Activated CD4-positive, alpha-beta memory T cell treated with anti-CD3 and anti-CD28 coated beads, Interleukin-2, amount 10 ng/mL, durations not matched to agents 7 days and 5 days (primary cell): ENCODE measurements around the gene POU6F1. TPM values are rescaled to one million over a fixed set of nuclear protein-coding genes. Genes with fewer than 3 reads are reported as not detected.
"Not testable (repeated sequence)": the region's sequence is repeated elsewhere in the genome, so short reads cannot be mapped to it uniquely, and the experiment has no call there.

Experiments
- CTCF ChIA-PET: fragments of 350-600 bp; sonication (Branson Sonifier 250); formaldehyde crosslinking; loops from one replicate; lab custom pipeline; 2021; ENCODE audit warnings: antibody characterized with exemption, inconsistent platforms; lab: Charles Lee
- POLR2A ChIA-PET: fragments of 350-600 bp; sonication (Branson Sonifier 250); formaldehyde crosslinking; loops from one replicate; lab custom pipeline; 2021; ENCODE audit warnings: antibody characterized with exemption; lab: Charles Lee
- DNase-seq: peaks from one replicate; pipeline ENCODE4 v3.0.0-alpha.2; 2020
- H3K27ac Mint-ChIP-seq: one replicate; pipeline ENCODE4 v1.8.0; 2021; ENCODE audit warnings: mild to moderate bottlenecking, mixed read lengths
- H3K27me3 Mint-ChIP-seq: one replicate; pipeline ENCODE4 v1.8.0; 2021; ENCODE audit warnings: mixed read lengths
- H3K36me3 Mint-ChIP-seq: one replicate; pipeline ENCODE4 v1.8.0; 2021; ENCODE audit warnings: low read depth, mixed read lengths
- H3K4me1 Mint-ChIP-seq: one replicate; pipeline ENCODE4 v1.8.0; 2021; ENCODE audit warnings: mixed read lengths
- H3K4me3 Mint-ChIP-seq: one replicate; pipeline ENCODE4 v1.8.0; 2021; ENCODE audit warnings: mild to moderate bottlenecking, mixed read lengths
- H3K9me3 Mint-ChIP-seq: one replicate; pipeline ENCODE4 v1.8.0; 2021; ENCODE audit warnings: mixed read lengths
- total RNA-seq, 2 experiments: library from RNA; stranded (reverse); gene quantifications; one replicate each; pipeline ENCODE4 v1.2.3, GENCODE V29; 2021

Gene POU6F1
- total RNA-seq, 2 experiments from 2014 or later: 4.1 to 4.8 TPM

GRCh38 chr12:51244269-51244668 lies 26.4 kb upstream of the POU6F1 start:
- Mint-ChIP-seq H3K4me1 (peaks cover 63% of the 10 kb centered on the region), H3K36me3 (peaks cover 54% of the 10 kb centered on the region), H3K9me3 (no peaks in the 10 kb centered on the region), H3K27ac (peak overlapping the region; percentile 23), H3K27me3 (no peaks in the 10 kb centered on the region), H3K4me3 (no peak overlapping the region)
- ChIA-PET CTCF (interaction anchor here (1.0 to 1.2 kb wide), 4 partner anchors 18 to 740 kb away, joined by 3 to 5 read pairs (median 4); no protein-coding TSS in a partner anchor), POLR2A (interaction anchor here (0.7 to 3.8 kb wide), 9 partner anchors 9 to 196 kb away, joined by 3 to 20 read pairs (median 6); partner anchors contain the start of genes CSRNP2, LETMD1 and POU6F1)
- DNase-seq: no peak

- ChIA-PET POLR2A (interaction anchor here (1.2 to 3.8 kb wide), 5 partner anchors 12 to 194 kb away, joined by 3 to 20 read pairs (median 8); partner anchors contain the start of genes CSRNP2, LETMD1 and POU6F1), CTCF (interaction anchor here (1.2 kb wide), 1 partner anchor 27 kb away, joined by 3 read pairs; no protein-coding TSS in a partner anchor)
- no peak for DNase-seq
- H3K4me3 Mint-ChIP-seq: no peak overlapping the region
- H3K36me3 Mint-ChIP-seq: peaks cover 57% of the 10 kb centered on the region
- peaks cover 64% of the 10 kb centered on the region for H3K4me1 Mint-ChIP-seq
- peak overlapping the region; percentile 17 for H3K27ac Mint-ChIP-seq
- H3K27me3 Mint-ChIP-seq: no peaks in the 10 kb centered on the region
- no peaks in the 10 kb centered on the region for H3K9me3 Mint-ChIP-seq
Measured at GRCh38 chr12:51242876-51243275, 25.0 kb upstream of the POU6F1 start.

GRCh38 chr12:51242120-51242519 lies 24.3 kb upstream of the POU6F1 start:
- DNase-seq: no peak
- Mint-ChIP-seq H3K4me1 (peaks cover 59% of the 10 kb centered on the region), H3K9me3 (no peaks in the 10 kb centered on the region), H3K4me3 (no peak overlapping the region), H3K27ac (peak overlapping the region; percentile 50), H3K36me3 (peaks cover 57% of the 10 kb centered on the region), H3K27me3 (no peaks in the 10 kb centered on the region)
- CTCF ChIA-PET: no interaction called here
- POLR2A ChIA-PET: interaction anchor here (0.6 to 3.2 kb wide), 3 partner anchors 21 to 127 kb away, joined by 3 to 7 read pairs (median 3); no protein-coding TSS in a partner anchor

GRCh38 chr12:51240971-51241370 lies 23.1 kb upstream of the POU6F1 start:
- H3K4me3 Mint-ChIP-seq: peak overlapping the region; percentile 93
- ChIA-PET POLR2A (interaction anchor here (1.1 to 4.9 kb wide), 5 partner anchors 12 to 100 kb away, joined by 3 to 68 read pairs (median 5); partner anchors contain the start of gene POU6F1), CTCF (interaction anchor here (1.0 to 2.1 kb wide), 5 partner anchors 8 to 254 kb away, joined by 3 to 8 read pairs (median 3); partner anchors contain the start of gene POU6F1)
- no peak for DNase-seq
- no peak overlapping the region for H3K27ac Mint-ChIP-seq
- H3K27me3 Mint-ChIP-seq: no peaks in the 10 kb centered on the region
- H3K4me1 Mint-ChIP-seq: peaks cover 52% of the 10 kb centered on the region
- H3K36me3 Mint-ChIP-seq: peaks cover 52% of the 10 kb centered on the region
- H3K9me3 Mint-ChIP-seq: no peaks in the 10 kb centered on the region

GRCh38 chr12:51238510-51239334 lies 20.9 kb upstream of the POU6F1 start, which contains the start of gene DAZAP2:
Gene DAZAP2, plus strand, starts transcription at chr12:51238826. Its CDS starts 82 bp downstream, at chr12:51238908.
- POLR2A ChIA-PET: interaction anchor here (0.6 to 4.9 kb wide), 33 partner anchors 9 to 706 kb away, joined by 3 to 68 read pairs (median 6); partner anchors contain the start of genes ATF1, BIN2, CSRNP2 and LETMD1
- peaks cover 41% of the 10 kb centered on the region for H3K36me3 Mint-ChIP-seq

GRCh38 chr12:51238037-51238509 lies 20.2 kb upstream of the POU6F1 start:
- POLR2A ChIA-PET: interaction anchor here (0.5 to 4.9 kb wide), 30 partner anchors 8 to 473 kb away, joined by 3 to 68 read pairs (median 6); partner anchors contain the start of genes ATF1, BIN2, CSRNP2 and LETMD1
- Mint-ChIP-seq H3K4me3 (peak overlapping the region; percentile 93), H3K36me3 (peaks cover 39% of the 10 kb centered on the region), H3K27me3 (peaks cover 4% of the 10 kb centered on the region), H3K27ac (peak overlapping the region; percentile 98), H3K9me3 (no peaks in the 10 kb centered on the region), H3K4me1 (peaks cover 37% of the 10 kb centered on the region)
- no peak for DNase-seq
- CTCF ChIA-PET: interaction anchor here (1.0 to 2.3 kb wide), 8 partner anchors 12 to 473 kb away, joined by 3 to 17 read pairs (median 4); partner anchors contain the start of gene POU6F1

More at GRCh38 chr12:51238510-51239334, 20.9 kb upstream of the POU6F1 start, which contains the start of gene DAZAP2:
- DNase-seq: peak; percentile 97
- peak within 1 kb of the TSS; percentile 93 for H3K4me3 Mint-ChIP-seq
- H3K4me1 Mint-ChIP-seq: peaks cover 39% of the 10 kb centered on the region
- H3K27ac Mint-ChIP-seq: peak within 1 kb of the TSS; percentile 98
- CTCF ChIA-PET: interaction anchor here (0.6 to 2.3 kb wide), 10 partner anchors 11 to 1077 kb away, joined by 3 to 17 read pairs (median 3); partner anchors contain the start of gene POU6F1
- peaks cover 4% of the 10 kb centered on the region for H3K27me3 Mint-ChIP-seq
- no peaks in the 10 kb centered on the region for H3K9me3 Mint-ChIP-seq

- no peak overlapping the region for H3K27ac Mint-ChIP-seq
- no peak overlapping the region for H3K4me3 Mint-ChIP-seq
- ChIA-PET POLR2A (no interaction called here), CTCF (no interaction called here)
- DNase-seq: no peak
- H3K9me3 Mint-ChIP-seq: no peaks in the 10 kb centered on the region
- peaks cover 7% of the 10 kb centered on the region for H3K36me3 Mint-ChIP-seq
- peaks cover 13% of the 10 kb centered on the region for H3K4me1 Mint-ChIP-seq
- peaks cover 6% of the 10 kb centered on the region for H3K27me3 Mint-ChIP-seq
Measured at GRCh38 chr12:51234530-51234929, 16.7 kb upstream of the POU6F1 start.

GRCh38 chr12:51232642-51233041 lies 14.8 kb upstream of the POU6F1 start:
- Mint-ChIP-seq H3K27ac (no peak overlapping the region), H3K27me3 (peaks cover 6% of the 10 kb centered on the region), H3K9me3 (no peaks in the 10 kb centered on the region), H3K4me3 (no peak overlapping the region), H3K4me1 (peaks cover 4% of the 10 kb centered on the region), H3K36me3 (no peaks in the 10 kb centered on the region)
- POLR2A ChIA-PET: interaction anchor here (1.0 kb wide), 1 partner anchor 20 kb away, joined by 3 read pairs; no protein-coding TSS in a partner anchor
- CTCF ChIA-PET: no interaction called here
- DNase-seq: no peak

- ChIA-PET POLR2A (interaction anchor here (1.5 to 2.8 kb wide), 2 partner anchors 9 to 11 kb away, joined by 6 to 11 read pairs; partner anchors contain the start of genes DAZAP2 and POU6F1), CTCF (interaction anchor here (1.5 to 3.1 kb wide), 2 partner anchors 11 to 18 kb away, joined by 3 to 18 read pairs; partner anchors contain the start of gene POU6F1)
- Mint-ChIP-seq H3K9me3 (no peaks in the 10 kb centered on the region), H3K36me3 (no peaks in the 10 kb centered on the region), H3K4me1 (no peaks in the 10 kb centered on the region), H3K27ac (no peak overlapping the region), H3K4me3 (no peak overlapping the region), H3K27me3 (peaks cover 2% of the 10 kb centered on the region)
- DNase-seq: no peak
Measured at GRCh38 chr12:51229116-51229809, 11.4 kb upstream of the POU6F1 start.

GRCh38 chr12:51227962-51228361 lies 10.1 kb upstream of the POU6F1 start:
- DNase-seq: no peak
- Mint-ChIP-seq H3K4me3 (no peak overlapping the region), H3K27ac (no peak overlapping the region), H3K4me1 (no peaks in the 10 kb centered on the region), H3K27me3 (peaks cover 2% of the 10 kb centered on the region), H3K36me3 (no peaks in the 10 kb centered on the region), H3K9me3 (no peaks in the 10 kb centered on the region)
- ChIA-PET CTCF (interaction anchor here (3.1 kb wide), 1 partner anchor 10 kb away, joined by 18 read pairs; the partner anchor contains the start of gene POU6F1), POLR2A (no interaction called here)

- DNase-seq, H3K9me3 Mint-ChIP-seq, H3K4me1 Mint-ChIP-seq, H3K36me3 Mint-ChIP-seq, POLR2A ChIA-PET, H3K27me3 Mint-ChIP-seq, H3K4me3 Mint-ChIP-seq, H3K27ac Mint-ChIP-seq: not testable (repeated sequence)
- CTCF ChIA-PET: interaction anchor here (0.6 to 1.1 kb wide), 2 partner anchors 9 to 91 kb away, joined by 3 read pairs; partner anchors contain the start of gene POU6F1
Measured at GRCh38 chr12:51227112-51227511, 9.2 kb upstream of the POU6F1 start.

GRCh38 chr12:51225771-51226170 lies 7.9 kb upstream of the POU6F1 start:
- DNase-seq: no peak
- Mint-ChIP-seq H3K9me3 (no peaks in the 10 kb centered on the region), H3K27me3 (no peaks in the 10 kb centered on the region), H3K4me3 (no peak overlapping the region), H3K36me3 (no peaks in the 10 kb centered on the region), H3K4me1 (no peaks in the 10 kb centered on the region), H3K27ac (no peak overlapping the region)
- POLR2A ChIA-PET: no interaction called here
- CTCF ChIA-PET: no interaction called here
